Neural cell (in vitro differentiated cells): ENCODE results near the gene DLL1.

Experiments
- EP300 ChIP-seq: fragments of 450-650 bp; conservative IDR thresholded peaks from 2 replicates; pipeline ENCODE4 v1.6.1; 2014; ENCODE audit warnings: antibody characterized with exemption, mild to moderate bottlenecking, moderate library complexity; ENCODE audit not compliant: poor library complexity, severe bottlenecking
- EZH2 ChIP-seq: fragments of 200-600, 300-800 bp; shearing (Covaris generic), sonication (generic); IDR thresholded peaks from 2 replicates; pipeline ENCODE4 v1.6.1; 2014; ENCODE audit warnings: antibody characterized with exemption, low read length, borderline replicate concordance, mild to moderate bottlenecking; ENCODE audit not compliant: insufficient read depth, poor library complexity, severe bottlenecking
- POLR2AphosphoS5 ChIP-seq: IDR thresholded peaks from 2 replicates; pipeline ENCODE4 v1.6.1; 2012
- SMC3 ChIP-seq: fragments of 450-650 bp; conservative IDR thresholded peaks from 2 replicates; pipeline ENCODE4 v1.6.1; 2014; ENCODE audit warnings: antibody characterized with exemption, mild to moderate bottlenecking, moderate library complexity; ENCODE audit not compliant: poor library complexity
- TF ChIP-seq, protein P1 (sequence below): IDR thresholded peaks from 2 replicates; pipeline ENCODE4 v1.6.1; 2012; ENCODE audit warnings: borderline replicate concordance
- TF ChIP-seq, protein P2 (sequence below): fragments of 450-650 bp; IDR thresholded peaks from 2 replicates; pipeline ENCODE4 v1.5.1; 2014; ENCODE audit warnings: antibody characterized with exemption, mild to moderate bottlenecking, moderate library complexity; ENCODE audit not compliant: poor library complexity, severe bottlenecking

GRCh38 chr6:170289951-170290295 lies 955 bp downstream of the DLL1 start:
- TF ChIP-seq, protein P1, sequence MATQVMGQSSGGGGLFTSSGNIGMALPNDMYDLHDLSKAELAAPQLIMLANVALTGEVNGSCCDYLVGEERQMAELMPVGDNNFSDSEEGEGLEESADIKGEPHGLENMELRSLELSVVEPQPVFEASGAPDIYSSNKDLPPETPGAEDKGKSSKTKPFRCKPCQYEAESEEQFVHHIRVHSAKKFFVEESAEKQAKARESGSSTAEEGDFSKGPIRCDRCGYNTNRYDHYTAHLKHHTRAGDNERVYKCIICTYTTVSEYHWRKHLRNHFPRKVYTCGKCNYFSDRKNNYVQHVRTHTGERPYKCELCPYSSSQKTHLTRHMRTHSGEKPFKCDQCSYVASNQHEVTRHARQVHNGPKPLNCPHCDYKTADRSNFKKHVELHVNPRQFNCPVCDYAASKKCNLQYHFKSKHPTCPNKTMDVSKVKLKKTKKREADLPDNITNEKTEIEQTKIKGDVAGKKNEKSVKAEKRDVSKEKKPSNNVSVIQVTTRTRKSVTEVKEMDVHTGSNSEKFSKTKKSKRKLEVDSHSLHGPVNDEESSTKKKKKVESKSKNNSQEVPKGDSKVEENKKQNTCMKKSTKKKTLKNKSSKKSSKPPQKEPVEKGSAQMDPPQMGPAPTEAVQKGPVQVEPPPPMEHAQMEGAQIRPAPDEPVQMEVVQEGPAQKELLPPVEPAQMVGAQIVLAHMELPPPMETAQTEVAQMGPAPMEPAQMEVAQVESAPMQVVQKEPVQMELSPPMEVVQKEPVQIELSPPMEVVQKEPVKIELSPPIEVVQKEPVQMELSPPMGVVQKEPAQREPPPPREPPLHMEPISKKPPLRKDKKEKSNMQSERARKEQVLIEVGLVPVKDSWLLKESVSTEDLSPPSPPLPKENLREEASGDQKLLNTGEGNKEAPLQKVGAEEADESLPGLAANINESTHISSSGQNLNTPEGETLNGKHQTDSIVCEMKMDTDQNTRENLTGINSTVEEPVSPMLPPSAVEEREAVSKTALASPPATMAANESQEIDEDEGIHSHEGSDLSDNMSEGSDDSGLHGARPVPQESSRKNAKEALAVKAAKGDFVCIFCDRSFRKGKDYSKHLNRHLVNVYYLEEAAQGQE = no peak
- TF ChIP-seq EZH2 (no peak), SMC3 (no peak), EP300 (no peak), POLR2AphosphoS5 (no peak)
- TF ChIP-seq, protein P2, sequence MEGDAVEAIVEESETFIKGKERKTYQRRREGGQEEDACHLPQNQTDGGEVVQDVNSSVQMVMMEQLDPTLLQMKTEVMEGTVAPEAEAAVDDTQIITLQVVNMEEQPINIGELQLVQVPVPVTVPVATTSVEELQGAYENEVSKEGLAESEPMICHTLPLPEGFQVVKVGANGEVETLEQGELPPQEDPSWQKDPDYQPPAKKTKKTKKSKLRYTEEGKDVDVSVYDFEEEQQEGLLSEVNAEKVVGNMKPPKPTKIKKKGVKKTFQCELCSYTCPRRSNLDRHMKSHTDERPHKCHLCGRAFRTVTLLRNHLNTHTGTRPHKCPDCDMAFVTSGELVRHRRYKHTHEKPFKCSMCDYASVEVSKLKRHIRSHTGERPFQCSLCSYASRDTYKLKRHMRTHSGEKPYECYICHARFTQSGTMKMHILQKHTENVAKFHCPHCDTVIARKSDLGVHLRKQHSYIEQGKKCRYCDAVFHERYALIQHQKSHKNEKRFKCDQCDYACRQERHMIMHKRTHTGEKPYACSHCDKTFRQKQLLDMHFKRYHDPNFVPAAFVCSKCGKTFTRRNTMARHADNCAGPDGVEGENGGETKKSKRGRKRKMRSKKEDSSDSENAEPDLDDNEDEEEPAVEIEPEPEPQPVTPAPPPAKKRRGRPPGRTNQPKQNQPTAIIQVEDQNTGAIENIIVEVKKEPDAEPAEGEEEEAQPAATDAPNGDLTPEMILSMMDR = no peak
